ENCODE data around the gene ZNF474.
"Not testable (repeated sequence)": the region's sequence is repeated elsewhere in the genome, so short reads cannot be mapped to it uniquely, and the experiment has no call there.

The ZNF474 gene

GRCh38 chr5:122129306-122129705, at the start of gene ZNF474:
Gene ZNF474 (plus strand): TSS chr5:122129546. CDS start chr5:122151991, 22,445 bp downstream.
- DNase-seq (ENCODE audit: low read depth, low spot score) = peak; percentile 83

- no peak for DNase-seq (ENCODE audit: low read depth, low spot score)
Measured at GRCh38 chr5:122081541-122081940, 47.8 kb upstream of the ZNF474 start.

- DNase-seq (ENCODE audit: low read depth, low spot score) = no peak
Measured at GRCh38 chr5:122083535-122083934, 45.8 kb upstream of the ZNF474 start.

GRCh38 chr5:122085041-122085440, 44.3 kb upstream of the ZNF474 start:
- no peak for DNase-seq (ENCODE audit: low read depth, low spot score)

GRCh38 chr5:122089096-122090013, 40.0 kb upstream of the ZNF474 start:
- DNase-seq (ENCODE audit: low read depth, low spot score) = no peak

GRCh38 chr5:122091936-122092600, 37.3 kb upstream of the ZNF474 start:
- DNase-seq (ENCODE audit: low read depth, low spot score) = no peak

- no peak for DNase-seq (ENCODE audit: low read depth, low spot score)
Measured at GRCh38 chr5:122093415-122094180, 35.7 kb upstream of the ZNF474 start.

GRCh38 chr5:122094251-122094650, 35.1 kb upstream of the ZNF474 start:
- DNase-seq (ENCODE audit: low read depth, low spot score) = not testable (repeated sequence)

GRCh38 chr5:122095158-122095557, 34.2 kb upstream of the ZNF474 start:
- no peak for DNase-seq (ENCODE audit: low read depth, low spot score)

GRCh38 chr5:122097391-122097790, 32.0 kb upstream of the ZNF474 start:
- DNase-seq (ENCODE audit: low read depth, low spot score) = no peak

GRCh38 chr5:122099060-122099790, 30.1 kb upstream of the ZNF474 start:
- DNase-seq (ENCODE audit: low read depth, low spot score) = no peak

GRCh38 chr5:122101636-122102285, 27.6 kb upstream of the ZNF474 start:
- DNase-seq (ENCODE audit: low read depth, low spot score) = no peak

- DNase-seq (ENCODE audit: low read depth, low spot score) = no peak
Measured at GRCh38 chr5:122102825-122103224, 26.5 kb upstream of the ZNF474 start.

GRCh38 chr5:122105909-122106308, 23.4 kb upstream of the ZNF474 start:
- no peak for DNase-seq (ENCODE audit: low read depth, low spot score)

GRCh38 chr5:122107016-122107415, 22.3 kb upstream of the ZNF474 start:
- no peak for DNase-seq (ENCODE audit: low read depth, low spot score)

- DNase-seq (ENCODE audit: low read depth, low spot score) = no peak
Measured at GRCh38 chr5:122110987-122111386, 18.4 kb upstream of the ZNF474 start.

GRCh38 chr5:122111460-122111859, 17.9 kb upstream of the ZNF474 start:
- DNase-seq (ENCODE audit: low read depth, low spot score) = no peak

- no peak for DNase-seq (ENCODE audit: low read depth, low spot score)
Measured at GRCh38 chr5:122112063-122112462, 17.3 kb upstream of the ZNF474 start.

GRCh38 chr5:122112733-122113558, 16.4 kb upstream of the ZNF474 start:
- no peak for DNase-seq (ENCODE audit: low read depth, low spot score)

- DNase-seq (ENCODE audit: low read depth, low spot score) = no peak
Measured at GRCh38 chr5:122114501-122114900, 14.8 kb upstream of the ZNF474 start.

Measured in iPS DF 19.7 (cell line).